Activated CD4-positive, CD25-positive, alpha-beta regulatory T cell treated with anti-CD3 and anti-CD28 coated beads, Interleukin-2, amount 50 U/mL, for 72 hours (primary cell): ENCODE data around the gene INPP4B.
"Not testable (repeated sequence)": the region's sequence is repeated elsewhere in the genome, so short reads cannot be mapped to it uniquely, and the experiment has no call there.

Source experiments
- DNase-seq: peaks from one replicate; pipeline ENCODE4 v3.0.0; 2021

INPP4B gene

GRCh38 chr4:142824368-142824767, 21.7 kb downstream of the INPP4B start:
- DNase-seq: no peak

- DNase-seq: no peak
Observed at GRCh38 chr4:142823796-142824195, 22.3 kb downstream of the INPP4B start.

GRCh38 chr4:142818476-142818875, 27.6 kb downstream of the INPP4B start:
- no peak for DNase-seq

- DNase-seq: no peak
Observed at GRCh38 chr4:142818031-142818430, 28.1 kb downstream of the INPP4B start.

GRCh38 chr4:142817442-142817841, 28.7 kb downstream of the INPP4B start:
- DNase-seq: no peak

- DNase-seq: no peak
Observed at GRCh38 chr4:142815834-142816233, 30.3 kb downstream of the INPP4B start.

- no peak for DNase-seq
Observed at GRCh38 chr4:142813388-142813787, 32.7 kb downstream of the INPP4B start.

GRCh38 chr4:142812091-142812490, 34.0 kb downstream of the INPP4B start:
- no peak for DNase-seq

- DNase-seq: no peak
Observed at GRCh38 chr4:142811034-142811433, 35.1 kb downstream of the INPP4B start.

- DNase-seq: no peak
Observed at GRCh38 chr4:142809559-142809958, 36.5 kb downstream of the INPP4B start.

GRCh38 chr4:142803879-142804278, 42.2 kb downstream of the INPP4B start:
- DNase-seq: not testable (repeated sequence)

- DNase-seq: no peak
Observed at GRCh38 chr4:142801966-142802365, 44.1 kb downstream of the INPP4B start.

GRCh38 chr4:142781114-142781513, 65.0 kb downstream of the INPP4B start:
- no peak for DNase-seq

GRCh38 chr4:142778900-142779299, 67.2 kb downstream of the INPP4B start:
- no peak for DNase-seq

- no peak for DNase-seq
Observed at GRCh38 chr4:142778430-142778829, 67.7 kb downstream of the INPP4B start.

GRCh38 chr4:142777045-142777743, 68.9 kb downstream of the INPP4B start:
- no peak for DNase-seq

- no peak for DNase-seq
Observed at GRCh38 chr4:142776026-142776425, 70.1 kb downstream of the INPP4B start.

- no peak for DNase-seq
Observed at GRCh38 chr4:142773505-142773904, 72.6 kb downstream of the INPP4B start.

GRCh38 chr4:142762280-142762679, 83.8 kb downstream of the INPP4B start:
- DNase-seq: no peak

- no peak for DNase-seq
Observed at GRCh38 chr4:142752202-142752786, 93.8 kb downstream of the INPP4B start.

GRCh38 chr4:142743121-142743825, 102.8 kb downstream of the INPP4B start:
- DNase-seq: no peak

- DNase-seq: no peak
Observed at GRCh38 chr4:142741995-142742394, 104.1 kb downstream of the INPP4B start.

- DNase-seq: no peak
Observed at GRCh38 chr4:142728233-142728632, 117.9 kb downstream of the INPP4B start.

GRCh38 chr4:142727149-142727548, 119.0 kb downstream of the INPP4B start:
- DNase-seq: no peak
